Activated CD8-positive, alpha-beta T cell treated with anti-CD3 and anti-CD28 coated beads for 36 hours (primary cell): ENCODE measurements around the gene PKNOX2. TPM values are rescaled to one million over a fixed set of nuclear protein-coding genes. Genes with fewer than 3 reads are reported as not detected.

Source experiments
- ATAC-seq: fragments of 200-7000 bp; cut with Tn5 transposase; one replicate; pipeline ENCODE4 v1.10.0; 2021; ENCODE audit warnings: mild to moderate bottlenecking, moderate library complexity
- CTCF ChIA-PET: fragments of 350-600 bp; sonication (Branson Sonifier 250); formaldehyde crosslinking; loops from one replicate; lab custom pipeline; 2021; ENCODE audit warnings: antibody characterized with exemption; lab: Charles Lee
- POLR2A ChIA-PET: fragments of 350-600 bp; sonication (Branson Sonifier 250); formaldehyde crosslinking; loops from one replicate; lab custom pipeline; 2021; ENCODE audit warnings: antibody characterized with exemption; lab: Charles Lee
- DNase-seq: peaks from one replicate; pipeline ENCODE4 v3.0.0-alpha.2; 2020
- H3K27ac Mint-ChIP-seq: one replicate; pipeline ENCODE4 v1.8.0; 2021; ENCODE audit warnings: mild to moderate bottlenecking, mixed read lengths
- H3K27me3 Mint-ChIP-seq: one replicate; pipeline ENCODE4 v1.8.0; 2021; ENCODE audit warnings: mixed read lengths
- H3K36me3 Mint-ChIP-seq: one replicate; pipeline ENCODE4 v1.8.0; 2021; ENCODE audit warnings: low read depth, mixed read lengths
- H3K4me1 Mint-ChIP-seq: one replicate; pipeline ENCODE4 v1.8.0; 2021; ENCODE audit warnings: low read depth, mixed read lengths
- H3K4me3 Mint-ChIP-seq: one replicate; pipeline ENCODE4 v1.8.0; 2021; ENCODE audit warnings: mild to moderate bottlenecking, moderate library complexity, mixed read lengths
- H3K9me3 Mint-ChIP-seq: one replicate; pipeline ENCODE4 v1.8.0; 2021; ENCODE audit warnings: mixed read lengths
- CTCF ChIP-seq: fragments of 200-600 bp; IDR thresholded peaks from one replicate; pipeline ENCODE4 v1.8.0; 2022; ENCODE audit warnings: antibody characterized with exemption, mild to moderate bottlenecking
- intact Hi-C: fragments of 100-400 bp; cut with micrococcal nuclease; formaldehyde crosslinking; loops from one replicate; pipeline ENCODE4 v1.10.0; 2022
- total RNA-seq, 2 experiments: library from RNA; stranded (reverse); gene quantifications; one replicate each; pipeline ENCODE4 v1.2.3, GENCODE V29; 2021

The PKNOX2 gene
- total RNA-seq, 2 experiments from 2014 or later: not detected

DNA sequence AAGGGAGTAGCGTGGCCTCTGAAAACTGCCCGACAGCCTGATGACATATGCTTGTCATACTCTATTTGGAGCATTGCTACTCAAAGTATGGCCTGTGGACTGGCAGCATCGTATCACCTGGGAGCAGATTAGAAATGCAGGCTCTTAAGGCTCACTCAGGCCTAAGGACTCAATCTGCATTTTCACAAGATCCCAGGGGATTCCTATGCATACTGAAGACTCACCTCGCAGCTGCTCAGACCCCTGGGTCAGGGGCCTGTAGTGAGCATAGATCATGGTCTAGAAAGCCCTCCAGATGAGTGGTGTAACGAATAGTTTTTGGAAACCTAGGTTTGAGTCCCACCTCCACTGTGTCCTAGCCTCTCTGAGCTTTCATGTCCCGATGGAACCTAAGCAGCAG lies 205.3 kb downstream of the PKNOX2 start:
- CTCF ChIA-PET: interaction anchor here (1.6 kb wide), 1 partner anchor 35 kb away, joined by 5 read pairs; no protein-coding TSS in a partner anchor

GRCh38 chr11:125370561-125371389 lies 206.2 kb downstream of the PKNOX2 start:
- intact Hi-C loops: no loop called here
- ATAC-seq (no peak), DNase-seq (no peak)
- H3K27me3 Mint-ChIP-seq: peaks cover 19% of the 10 kb centered on the region
- CTCF ChIA-PET: interaction anchor here (0.9 kb wide), 1 partner anchor 58 kb away, joined by 3 read pairs; no protein-coding TSS in a partner anchor
- no peaks in the 10 kb centered on the region for H3K9me3 Mint-ChIP-seq
- no peak for TF ChIP-seq CTCF
- H3K36me3 Mint-ChIP-seq: no peaks in the 10 kb centered on the region
- H3K4me3 Mint-ChIP-seq: no peak overlapping the region
- POLR2A ChIA-PET: no interaction called here
- H3K4me1 Mint-ChIP-seq: no peaks in the 10 kb centered on the region
- H3K27ac Mint-ChIP-seq: no peak overlapping the region

More for the DNA sequence above, 205.3 kb downstream of the PKNOX2 start:
- TF ChIP-seq CTCF: no peak
- no peaks in the 10 kb centered on the region for H3K4me1 Mint-ChIP-seq
- intact Hi-C loops: no loop called here
- no peak overlapping the region for H3K4me3 Mint-ChIP-seq
- H3K9me3 Mint-ChIP-seq: no peaks in the 10 kb centered on the region
- no peaks in the 10 kb centered on the region for H3K36me3 Mint-ChIP-seq
- ATAC-seq (no peak), DNase-seq (no peak)
- no peak overlapping the region for H3K27ac Mint-ChIP-seq
- POLR2A ChIA-PET: no interaction called here
- peaks cover 19% of the 10 kb centered on the region for H3K27me3 Mint-ChIP-seq

DNA sequence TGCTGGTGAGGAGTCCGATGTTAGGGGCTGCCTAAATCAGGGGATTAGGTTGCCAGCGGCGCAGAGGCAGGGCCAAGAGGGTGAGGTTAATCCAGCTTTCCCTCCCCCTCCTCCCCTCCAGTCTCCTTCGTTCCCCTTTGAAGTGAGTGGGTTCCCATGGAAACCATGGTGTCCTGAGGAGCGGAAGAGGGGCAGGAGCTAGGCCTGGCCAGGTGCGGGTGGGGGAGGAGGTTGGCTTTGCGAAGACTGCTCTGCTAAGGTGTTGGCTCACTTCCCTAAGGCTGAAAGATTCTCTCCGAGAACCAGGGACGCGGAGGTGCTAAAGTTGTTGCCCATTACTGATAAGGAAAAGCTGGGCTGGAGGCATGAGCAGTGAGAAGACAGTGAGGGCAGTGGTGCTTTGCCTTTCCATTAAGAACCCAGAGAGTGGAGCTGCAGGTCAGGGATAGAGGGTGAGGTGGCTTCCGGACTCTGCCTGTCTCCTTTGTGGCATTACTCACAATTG lies 206.9 kb downstream of the PKNOX2 start:
- Mint-ChIP-seq H3K4me3 (no peak overlapping the region), H3K36me3 (no peaks in the 10 kb centered on the region), H3K27me3 (peaks cover 23% of the 10 kb centered on the region), H3K4me1 (no peaks in the 10 kb centered on the region), H3K9me3 (no peaks in the 10 kb centered on the region), H3K27ac (no peak overlapping the region)
- no peak for DNase-seq
- no peak for TF ChIP-seq CTCF
- POLR2A ChIA-PET: no interaction called here
- CTCF ChIA-PET: interaction anchor here (0.9 to 2.1 kb wide), 2 partner anchors 26 to 57 kb away, joined by 3 to 9 read pairs; no protein-coding TSS in a partner anchor
- intact Hi-C loops: no loop called here
- ATAC-seq: no peak

- ATAC-seq: no peak
- Mint-ChIP-seq H3K27me3 (peaks cover 25% of the 10 kb centered on the region), H3K4me3 (no peak overlapping the region), H3K36me3 (no peaks in the 10 kb centered on the region), H3K9me3 (no peaks in the 10 kb centered on the region), H3K27ac (no peak overlapping the region), H3K4me1 (no peaks in the 10 kb centered on the region)
- TF ChIP-seq CTCF: no peak
- DNase-seq: no peak
- ChIA-PET CTCF (interaction anchor here (1.1 to 2.1 kb wide), 3 partner anchors 17 to 33 kb away, joined by 3 to 9 read pairs (median 6); no protein-coding TSS in a partner anchor), POLR2A (no interaction called here)
- intact Hi-C loops: no loop called here
Observed at GRCh38 chr11:125372088-125372487, 207.5 kb downstream of the PKNOX2 start.

GRCh38 chr11:125372911-125373310 lies 208.4 kb downstream of the PKNOX2 start:
- Mint-ChIP-seq H3K36me3 (no peaks in the 10 kb centered on the region), H3K27ac (no peak overlapping the region), H3K4me3 (no peak overlapping the region), H3K9me3 (no peaks in the 10 kb centered on the region), H3K27me3 (peaks cover 28% of the 10 kb centered on the region), H3K4me1 (no peaks in the 10 kb centered on the region)
- POLR2A ChIA-PET: no interaction called here
- intact Hi-C loops: no loop called here
- CTCF ChIA-PET: interaction anchor here (1.1 to 2.1 kb wide), 3 partner anchors 18 to 32 kb away, joined by 3 to 9 read pairs (median 6); no protein-coding TSS in a partner anchor
- DNase-seq (no peak), ATAC-seq (no peak)
- TF ChIP-seq CTCF: no peak
